Measurements from ENCODE around the gene CD276. TPM values are rescaled to one million over a fixed set of nuclear protein-coding genes. Genes with fewer than 3 reads are reported as not detected.

Gene CD276
- total RNA-seq, 4 donors from 2014 or later = 31.8 to 58.1 (median 40.1) TPM

Other genes with a start within 250 kb of the CD276 start
- not detected for gene REC114, start 241.2 kb upstream of the CD276 start, total RNA-seq
- gene NPTN, start 51.0 kb upstream of the CD276 start, total RNA-seq = 100 to 1,000 TPM; 218 to 281 (median 246) TPM
- gene INSYN1, start 69.0 kb downstream of the CD276 start, total RNA-seq = 10 to 100 TPM; 12.5 to 27.4 (median 23.8) TPM
- not detected for gene TBC1D21, start 189.2 kb downstream of the CD276 start, total RNA-seq
- gene LOXL1, start 242.1 kb downstream of the CD276 start, total RNA-seq = 10 to 100 TPM; 19.7 to 84.3 (median 39.1) TPM

All from esophagus muscularis mucosa (tissue), 4 donors.